PC-3 (cell line): ENCODE measurements around the gene TOX3. TPM values are rescaled to one million over a fixed set of nuclear protein-coding genes. Genes with fewer than 3 reads are reported as not detected.

Experiments
- ATAC-seq: fragments of 200-7000 bp; cut with Tn5 transposase; 2 replicates; pipeline ENCODE4 v1.9.1; 2020; ENCODE audit warnings: mild to moderate bottlenecking, moderate library complexity
- BruUV-seq: library from RNA; stranded (reverse); fragments of 400-500 nt; replicated peaks from 2 replicates; lab custom pipeline; 2021; lab: Mats Ljungman, UMichigan
- CTCF ChIA-PET: fragments of 300-600 bp; sonication (Branson Sonifier 250); formaldehyde crosslinking; loops from one replicate; lab custom pipeline; 2022; ENCODE audit warnings: antibody characterized with exemption; lab: Charles Lee
- POLR2A ChIA-PET: fragments of 300-600 bp; sonication (Branson Sonifier 250); formaldehyde crosslinking; loops from one replicate; lab custom pipeline; 2022; ENCODE audit warnings: antibody characterized with exemption; ENCODE audit not compliant: unreplicated experiment; lab: Charles Lee
- DNase-seq: peaks from one replicate; pipeline ENCODE4 v3.0.0-alpha.2; 2015
- H2AFZ ChIP-seq: fragments of 300-600 bp; sonication (generic); 2 replicates; pipeline ENCODE4 v1.6.0; 2016; ENCODE audit warnings: antibody characterized with exemption, low read length
- H3F3A ChIP-seq: fragments of 300-600 bp; sonication (generic); one replicate; pipeline ENCODE4 v1.6.0; 2017; ENCODE audit warnings: antibody characterized with exemption, low read length, control low read depth, mild to moderate bottlenecking; ENCODE audit not compliant: unreplicated experiment
- H3K27ac ChIP-seq: fragments of 300-600 bp; sonication (generic); 2 replicates; pipeline ENCODE4 v1.5.1; 2016; ENCODE audit warnings: mild to moderate bottlenecking, low read length
- H3K27me3 ChIP-seq: fragments of 300-600 bp; sonication (generic); 2 replicates; pipeline ENCODE4 v1.6.1; 2016; ENCODE audit warnings: low read length, mixed read lengths
- H3K36me3 ChIP-seq: fragments of 300-600 bp; sonication (generic); 2 replicates; pipeline ENCODE4 v1.6.1; 2016; ENCODE audit warnings: low read depth, mixed run types, low read length, mixed read lengths
- H3K4me1 ChIP-seq: fragments of 300-600 bp; sonication (generic); 2 replicates; pipeline ENCODE4 v1.5.1; 2016; ENCODE audit warnings: low read length; ENCODE audit not compliant: insufficient read depth
- H3K4me2 ChIP-seq: fragments of 300-600 bp; sonication (generic); 2 replicates; pipeline ENCODE4 v1.6.0; 2016; ENCODE audit warnings: low read length
- H3K4me3 ChIP-seq: fragments of 300-600 bp; sonication (generic); 2 replicates; pipeline ENCODE4 v1.5.1; 2016; ENCODE audit warnings: mild to moderate bottlenecking, low read length, mixed read lengths
- H3K79me2 ChIP-seq: fragments of 300-600 bp; sonication (generic); 2 replicates; pipeline ENCODE4 v1.6.1; 2017; ENCODE audit warnings: low read length, mixed read lengths
- H3K9ac ChIP-seq: fragments of 300-600 bp; sonication (generic); 2 replicates; pipeline ENCODE4 v1.6.0; 2016; ENCODE audit warnings: mild to moderate bottlenecking, low read length
- H3K9me2 ChIP-seq: fragments of 300-600 bp; sonication (generic); replicated peaks from 2 replicates; pipeline ENCODE4 v1.6.1; 2016; ENCODE audit warnings: mixed run types, low read length, mixed read lengths
- H3K9me3 ChIP-seq: fragments of 300-600 bp; sonication (generic); 2 replicates; pipeline ENCODE4 v1.6.1; 2016; ENCODE audit warnings: low read length, mixed read lengths
- H4K20me1 ChIP-seq: fragments of 300-600 bp; sonication (generic); 2 replicates; pipeline ENCODE4 v1.6.1; 2016; ENCODE audit warnings: low read length, mixed read lengths
- EZH2 ChIP-seq: fragments of 300-600 bp; sonication (generic); IDR thresholded peaks from one replicate; pipeline ENCODE4 v1.6.1; 2017; ENCODE audit warnings: antibody characterized with exemption, mild to moderate bottlenecking, low read length; ENCODE audit not compliant: unreplicated experiment
- EZH2phosphoT487 ChIP-seq: fragments of 300-600 bp; sonication (generic); IDR thresholded peaks from 2 replicates; pipeline ENCODE4 v1.6.1; 2018; ENCODE audit warnings: mild to moderate bottlenecking, antibody characterized with exemption, low read length, borderline replicate concordance
- intact Hi-C: fragments of 100-400 bp; cut with micrococcal nuclease; formaldehyde crosslinking; loops from 2 replicates; pipeline ENCODE4 v1.9.0; 2023
- total RNA-seq: library from RNA; depleted of rRNA; stranded (reverse); fragments of >200 nt; gene quantifications from 2 replicates; pipeline ENCODE4 v1.2.3, GENCODE V29; 2014
- TF ChIP-seq, protein P1 (sequence below): fragments of 300-600 bp; sonication (generic); conservative IDR thresholded peaks from 2 replicates; pipeline ENCODE4 v1.5.1; 2017; ENCODE audit warnings: antibody characterized with exemption, low read depth, mild to moderate bottlenecking, low read length

TOX3 gene
- total RNA-seq, 1 experiment from 2014 or later = not detected

- POLR2A ChIA-PET = no interaction called here
- H3K27me3 ChIP-seq = peaks cover 22% of the 10 kb centered on the region
- TF ChIP-seq EZH2 = no peak
- TF ChIP-seq, protein P1, sequence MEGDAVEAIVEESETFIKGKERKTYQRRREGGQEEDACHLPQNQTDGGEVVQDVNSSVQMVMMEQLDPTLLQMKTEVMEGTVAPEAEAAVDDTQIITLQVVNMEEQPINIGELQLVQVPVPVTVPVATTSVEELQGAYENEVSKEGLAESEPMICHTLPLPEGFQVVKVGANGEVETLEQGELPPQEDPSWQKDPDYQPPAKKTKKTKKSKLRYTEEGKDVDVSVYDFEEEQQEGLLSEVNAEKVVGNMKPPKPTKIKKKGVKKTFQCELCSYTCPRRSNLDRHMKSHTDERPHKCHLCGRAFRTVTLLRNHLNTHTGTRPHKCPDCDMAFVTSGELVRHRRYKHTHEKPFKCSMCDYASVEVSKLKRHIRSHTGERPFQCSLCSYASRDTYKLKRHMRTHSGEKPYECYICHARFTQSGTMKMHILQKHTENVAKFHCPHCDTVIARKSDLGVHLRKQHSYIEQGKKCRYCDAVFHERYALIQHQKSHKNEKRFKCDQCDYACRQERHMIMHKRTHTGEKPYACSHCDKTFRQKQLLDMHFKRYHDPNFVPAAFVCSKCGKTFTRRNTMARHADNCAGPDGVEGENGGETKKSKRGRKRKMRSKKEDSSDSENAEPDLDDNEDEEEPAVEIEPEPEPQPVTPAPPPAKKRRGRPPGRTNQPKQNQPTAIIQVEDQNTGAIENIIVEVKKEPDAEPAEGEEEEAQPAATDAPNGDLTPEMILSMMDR = no peak
- TF ChIP-seq EZH2phosphoT487 = no peak
- H3K9ac ChIP-seq = no peak overlapping the region
- H2AFZ ChIP-seq = no peak overlapping the region
- H3K27ac ChIP-seq = no peak overlapping the region
- CTCF ChIA-PET = no interaction called here
- intact Hi-C loops = no loop called here
- BruUV-seq = no TSS peak
- DNase-seq (no peak), ATAC-seq (no peak)
- H3F3A ChIP-seq = no peaks in the 10 kb centered on the region
- no peaks in the 10 kb centered on the region for H4K20me1 ChIP-seq
- H3K4me3 ChIP-seq = no peak overlapping the region
- no peaks in the 10 kb centered on the region for H3K9me2 ChIP-seq
- no peaks in the 10 kb centered on the region for H3K4me1 ChIP-seq
- H3K36me3 ChIP-seq = no peaks in the 10 kb centered on the region
- H3K9me3 ChIP-seq = no peaks in the 10 kb centered on the region
- no peaks in the 10 kb centered on the region for H3K79me2 ChIP-seq
- no peak overlapping the region for H3K4me2 ChIP-seq
These were observed 496 bp downstream of the TOX3 start for GRCh38 chr16:52546291-52547003.

DNA sequence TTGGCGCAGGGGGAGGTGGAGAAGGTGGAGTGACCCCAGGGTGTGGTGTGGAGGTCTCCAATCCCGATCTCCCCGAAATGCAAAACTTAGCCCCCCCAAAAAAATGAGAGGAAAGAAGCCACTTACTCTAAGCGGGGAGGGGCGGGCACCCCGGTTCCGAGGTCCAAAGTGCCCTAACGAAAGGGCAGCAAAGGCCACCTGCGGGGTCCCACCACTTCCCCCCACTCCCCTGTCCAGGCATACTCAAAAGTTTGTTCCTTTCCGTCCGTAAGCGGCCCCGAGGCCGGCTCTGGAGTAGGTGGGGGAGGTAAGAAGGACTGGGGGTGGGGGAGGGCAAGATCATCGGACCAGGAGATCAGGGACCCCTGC lies 1.1 kb downstream of the TOX3 start:
- Histone ChIP-seq H2AFZ (no peak overlapping the region), H3K9me3 (no peaks in the 10 kb centered on the region), H3K36me3 (no peaks in the 10 kb centered on the region), H3F3A (no peaks in the 10 kb centered on the region), H4K20me1 (no peaks in the 10 kb centered on the region), H3K9ac (no peak overlapping the region), H3K4me3 (no peak overlapping the region), H3K4me2 (no peak overlapping the region), H3K4me1 (no peaks in the 10 kb centered on the region), H3K27ac (no peak overlapping the region), H3K79me2 (no peaks in the 10 kb centered on the region), H3K9me2 (no peaks in the 10 kb centered on the region), H3K27me3 (peaks cover 22% of the 10 kb centered on the region)
- ChIA-PET POLR2A (no interaction called here), CTCF (no interaction called here)
- TF ChIP-seq, protein P1 = no peak
- TF ChIP-seq EZH2 (no peak), EZH2phosphoT487 (no peak)
- DNase-seq (no peak), ATAC-seq (no peak)
- BruUV-seq = no TSS peak
- intact Hi-C loops = no loop called here

GRCh38 chr16:52545222-52545897 lies 1.6 kb downstream of the TOX3 start:
- H3K79me2 ChIP-seq = no peaks in the 10 kb centered on the region
- no TSS peak for BruUV-seq

More at GRCh38 chr16:52545222-52545897, 1.6 kb downstream of the TOX3 start:
- no peak overlapping the region for H3K27ac ChIP-seq
- H3F3A ChIP-seq = no peaks in the 10 kb centered on the region
- DNase-seq (no peak), ATAC-seq (no peak)
- H3K9me3 ChIP-seq = no peaks in the 10 kb centered on the region
- no peaks in the 10 kb centered on the region for H3K9me2 ChIP-seq
- no peaks in the 10 kb centered on the region for H4K20me1 ChIP-seq
- H3K4me2 ChIP-seq = no peak overlapping the region
- intact Hi-C loops = no loop called here
- no peaks in the 10 kb centered on the region for H3K4me1 ChIP-seq
- TF ChIP-seq EZH2phosphoT487 (no peak), EZH2 (no peak)
- TF ChIP-seq, protein P1 = no peak
- no peak overlapping the region for H3K4me3 ChIP-seq
- H3K36me3 ChIP-seq = no peaks in the 10 kb centered on the region
- H3K27me3 ChIP-seq = peaks cover 22% of the 10 kb centered on the region
- H2AFZ ChIP-seq = no peak overlapping the region
- ChIA-PET POLR2A (no interaction called here), CTCF (no interaction called here)
- no peak overlapping the region for H3K9ac ChIP-seq
